HCT116 (cell line): ENCODE data around the gene LAX1. TPM values are rescaled to one million over a fixed set of nuclear protein-coding genes. Genes with fewer than 3 reads are reported as not detected.
"Not testable (repeated sequence)": the region's sequence is repeated elsewhere in the genome, so short reads cannot be mapped to it uniquely, and the experiment has no call there.

ENCODE experiments used
- ATAC-seq: fragments of 200-7000 bp; cut with Tn5 transposase; 2 replicates; pipeline ENCODE4 v1.9.1; 2020; ENCODE audit warnings: mild to moderate bottlenecking, moderate library complexity
- BruUV-seq: library from RNA; stranded (reverse); fragments of 400-500 nt; replicated peaks from 2 replicates; lab custom pipeline; 2021; lab: Mats Ljungman, UMichigan
- CTCF ChIA-PET: fragments of 300-600 bp; sonication (Branson Sonifier 250); formaldehyde crosslinking; loops from one replicate; lab custom pipeline; 2021; ENCODE audit warnings: antibody characterized with exemption; lab: Charles Lee
- POLR2A ChIA-PET: fragments of 300-600, 350-600 bp; sonication (Branson Sonifier 250); formaldehyde crosslinking; loops from one replicate; lab custom pipeline; 2021; ENCODE audit warnings: antibody characterized with exemption; lab: Charles Lee
- RAD21 ChIA-PET, 2 experiments: fragments of 300-600 bp; sonication (Branson Sonifier 250); formaldehyde crosslinking; loops; one replicate each; lab custom pipeline; 2023; ENCODE audit warnings: low total read pairs in 2 of 2; ENCODE audit not compliant: uncharacterized antibody in 2 of 2, unreplicated experiment in 2 of 2, low non-redundant PET in 1 of 2; lab: Charles Lee
- DNase-seq: peaks from one replicate; pipeline ENCODE4 v3.0.0-alpha.2; 2010; ENCODE audit warnings: low read depth, low spot score
- H2AFZ ChIP-seq: fragments of 200-600 bp; shearing (Covaris generic), sonication (generic); 2 replicates; pipeline ENCODE4 v1.6.1; 2017; ENCODE audit warnings: low read depth, mixed run types, mixed read lengths, antibody characterized with exemption, low read length; ENCODE audit not compliant: poor library complexity, severe bottlenecking
- H3K27ac ChIP-seq: 2 replicates; pipeline ENCODE4 v1.5.1; 2012; ENCODE audit warnings: low read depth, low read length
- H3K27me3 ChIP-seq: fragments of 200-600 bp; sonication (generic); 2 replicates; pipeline ENCODE4 v1.6.1; 2016; ENCODE audit warnings: mixed run types, low read length, mixed read lengths; ENCODE audit not compliant: insufficient read depth
- H3K36me3 ChIP-seq, 2 experiments: fragments of 200-500 bp in 1 of 2; fragments of 200-600 bp in 1 of 2; sonication (Bioruptor generic) in 1 of 2; sonication (generic) in 1 of 2; 2 replicates each; pipeline versions ENCODE4 v1.5.1 to v1.6.1; 2014 to 2016; ENCODE audit warnings: low read length in 2 of 2, inconsistent platforms in 1 of 2, mixed read lengths in 1 of 2, mixed run types in 1 of 2; ENCODE audit not compliant: insufficient read depth in 2 of 2, control insufficient read depth in 1 of 2
- H3K4me1 ChIP-seq, 2 experiments: fragments of 200-600 bp in 1 of 2; sonication (generic) in 1 of 2; 2 replicates each; pipeline versions ENCODE4 v1.5.1 to v1.6.1; 2012 to 2017; ENCODE audit warnings: low read length in 2 of 2, inconsistent platforms in 1 of 2, mild to moderate bottlenecking in 1 of 2, mixed read lengths in 1 of 2, mixed run types in 1 of 2, moderate library complexity in 1 of 2; ENCODE audit not compliant: insufficient read depth in 2 of 2, control insufficient read depth in 1 of 2
- H3K4me2 ChIP-seq: fragments of 200-600 bp; sonication (generic); 2 replicates; pipeline ENCODE4 v1.6.1; 2017; ENCODE audit warnings: mixed run types, low read length, mixed read lengths
- H3K4me3 ChIP-seq, 2 experiments: fragments of 200-600 bp in 1 of 2; sonication (generic) in 1 of 2; replicated peaks in 1 of 2; 2 replicates each; pipeline ENCODE4 v1.5.1; 2011 to 2016; ENCODE audit warnings: low read length in 2 of 2, control low read depth in 1 of 2, low read depth in 1 of 2, mild to moderate bottlenecking in 1 of 2, mixed read lengths in 1 of 2, mixed run types in 1 of 2
- H3K79me2 ChIP-seq: fragments of 200-600 bp; sonication (generic); 2 replicates; pipeline ENCODE4 v1.6.1; 2017; ENCODE audit warnings: mild to moderate bottlenecking, mixed run types, low read length, moderate library complexity, mixed read lengths; ENCODE audit not compliant: insufficient read depth
- H3K9ac ChIP-seq: fragments of 200-600 bp; sonication (generic); 2 replicates; pipeline ENCODE4 v1.6.1; 2016; ENCODE audit warnings: low read length, mixed read lengths
- H3K9me2 ChIP-seq: fragments of 200-600 bp; sonication (generic), shearing (Covaris generic); 2 replicates; pipeline ENCODE4 v1.6.1; 2017; ENCODE audit warnings: mixed run types, mild to moderate bottlenecking, moderate library complexity; ENCODE audit not compliant: insufficient read depth
- H3K9me3 ChIP-seq, 2 experiments: fragments of 200-500 bp in 1 of 2; fragments of 200-600 bp in 1 of 2; sonication (Bioruptor generic) in 1 of 2; sonication (generic) in 1 of 2; 2 replicates each; pipeline ENCODE4 v1.6.1; 2014 to 2017; ENCODE audit warnings: low read length in 2 of 2, mixed read lengths in 2 of 2, inconsistent platforms in 1 of 2, low read depth in 1 of 2, mild to moderate bottlenecking in 1 of 2, mixed run types in 1 of 2, moderate library complexity in 1 of 2; ENCODE audit not compliant: control insufficient read depth in 1 of 2, insufficient read depth in 1 of 2
- H4K20me1 ChIP-seq: fragments of 200-600 bp; sonication (generic), shearing (Covaris generic); 2 replicates; pipeline ENCODE4 v1.6.1; 2017; ENCODE audit warnings: mixed run types, mild to moderate bottlenecking, moderate library complexity; ENCODE audit not compliant: insufficient read depth
- EGR1 ChIP-seq: IDR thresholded peaks from 2 replicates; pipeline ENCODE4 v1.6.1; 2012; ENCODE audit warnings: low read depth
- ELF1 ChIP-seq: IDR thresholded peaks from 2 replicates; pipeline ENCODE4 v1.6.1; 2012; ENCODE audit warnings: low read depth, borderline replicate concordance
- FOSL1 ChIP-seq: IDR thresholded peaks from 2 replicates; pipeline ENCODE4 v1.6.1; 2012; ENCODE audit warnings: low read depth
- MAX ChIP-seq: IDR thresholded peaks from 2 replicates; pipeline ENCODE4 v1.6.1; 2012
- POLR2AphosphoS5 ChIP-seq: IDR thresholded peaks from 2 replicates; pipeline ENCODE4 v1.6.1; 2011; ENCODE audit warnings: mild to moderate bottlenecking, low read depth, low read length, moderate library complexity
- SIN3A ChIP-seq: IDR thresholded peaks from 2 replicates; pipeline ENCODE4 v1.6.1; 2012; ENCODE audit warnings: low read depth
- SP1 ChIP-seq: IDR thresholded peaks from 2 replicates; pipeline ENCODE4 v1.6.1; 2012; ENCODE audit warnings: low read depth
- SRF ChIP-seq: IDR thresholded peaks from 2 replicates; pipeline ENCODE4 v1.6.1; 2012; ENCODE audit warnings: low read depth
- intact Hi-C: fragments of 100-400 bp; cut with micrococcal nuclease; formaldehyde crosslinking; loops from 2 replicates; pipeline ENCODE4 v1.10.0; 2022
- total RNA-seq: library from RNA; stranded (reverse); gene quantifications from one replicate; pipeline ENCODE4 v1.2.1, GENCODE V29; 2021; ENCODE audit not compliant: unreplicated experiment

LAX1 gene
- total RNA-seq, 1 experiment from 2014 or later = 0.12 TPM

GRCh38 chr1:203760506-203760905 is 4.5 kb upstream of the LAX1 start:
- no peaks in the 10 kb centered on the region for H3K9me3 ChIP-seq
- H3K9ac ChIP-seq = no peak overlapping the region
- ChIA-PET POLR2A (no interaction called here), CTCF (no interaction called here), RAD21 (no interaction called here)
- H4K20me1 ChIP-seq = no peaks in the 10 kb centered on the region
- H3K27ac ChIP-seq = no peak overlapping the region
- no peaks in the 10 kb centered on the region for H3K79me2 ChIP-seq
- no peak overlapping the region for H2AFZ ChIP-seq
- intact Hi-C loops = no loop called here
- H3K4me1 ChIP-seq = peaks cover 15 to 17% of the 10 kb centered on the region in 2 experiments
- H3K4me2 ChIP-seq = no peak overlapping the region
- TF ChIP-seq ELF1 (no peak), SIN3A (no peak), FOSL1 (no peak), POLR2AphosphoS5 (no peak), SRF (no peak), MAX (no peak), EGR1 (no peak), SP1 (no peak)
- no TSS peak for BruUV-seq
- H3K4me3 ChIP-seq = no peak overlapping the region
- H3K36me3 ChIP-seq = no peaks in the 10 kb centered on the region
- no peak for DNase-seq
- H3K9me2 ChIP-seq = no peaks in the 10 kb centered on the region
- no peak for ATAC-seq
- no peaks in the 10 kb centered on the region for H3K27me3 ChIP-seq

- H3K9me2 ChIP-seq, H3K36me3 ChIP-seq, H4K20me1 ChIP-seq, H3K27ac ChIP-seq, DNase-seq, H3K4me1 ChIP-seq, RAD21 ChIA-PET, H2AFZ ChIP-seq, intact Hi-C loops, ATAC-seq, H3K4me2 ChIP-seq, BruUV-seq, H3K9ac ChIP-seq, POLR2A ChIA-PET, CTCF ChIA-PET, H3K27me3 ChIP-seq, H3K9me3 ChIP-seq, H3K4me3 ChIP-seq, H3K79me2 ChIP-seq: not testable (repeated sequence)
These were observed 3.0 kb upstream of the LAX1 start for GRCh38 chr1:203761958-203762357.
